Activated CD4-positive, alpha-beta T cell treated with anti-CD3 and anti-CD28 coated beads, Interleukin-2, amount 50 U/mL, for 16 hours (primary cell): ENCODE measurements around the gene MCM7.
A peak's percentile ranks its signal among the peaks of the same experiment; 100 is the strongest.

Experiments used
- DNase-seq: peaks from one replicate; pipeline ENCODE4 v3.0.0-alpha.2; 2020

The MCM7 gene

GRCh38 chr7:100122067-100122466, 20.9 kb upstream of the MCM7 start:
- DNase-seq, result no peak

GRCh38 chr7:100120733-100121036, 19.5 kb upstream of the MCM7 start:
- no peak for DNase-seq

- peak; percentile 79 for DNase-seq
These were observed 19.0 kb upstream of the MCM7 start for GRCh38 chr7:100119970-100120732.

GRCh38 chr7:100119072-100119969, 18.1 kb upstream of the MCM7 start, which contains the start of the genes CNPY4 and TAF6:
Gene CNPY4, plus strand, starts transcription at chr7:100119634. Its CDS starts 111 bp downstream, at chr7:100119745.
Gene TAF6, minus strand, starts transcription at chr7:100119358. Its CDS starts 5,149 bp downstream, at chr7:100114209.
- DNase-seq, result peak; percentile 95

- DNase-seq, result no peak
These were observed 17.3 kb upstream of the MCM7 start for GRCh38 chr7:100118388-100119071.

- no peak for DNase-seq
These were observed 13.8 kb upstream of the MCM7 start for GRCh38 chr7:100115026-100115425.

- no peak for DNase-seq
These were observed 10.7 kb upstream of the MCM7 start for GRCh38 chr7:100111914-100112313.

GRCh38 chr7:100111156-100111555, 10.0 kb upstream of the MCM7 start:
- DNase-seq, result no peak

GRCh38 chr7:100109521-100110163, 8.4 kb upstream of the MCM7 start:
- DNase-seq, result no peak

- DNase-seq, result no peak
These were observed 6.7 kb upstream of the MCM7 start for GRCh38 chr7:100107890-100108289.

- DNase-seq, result no peak
These were observed 6.0 kb upstream of the MCM7 start for GRCh38 chr7:100107125-100107737.

- DNase-seq, result no peak
These were observed 5.4 kb upstream of the MCM7 start for GRCh38 chr7:100106633-100107032.

- DNase-seq, result no peak
These were observed 4.3 kb upstream of the MCM7 start for GRCh38 chr7:100105534-100105933.

- no peak for DNase-seq
These were observed 2.0 kb upstream of the MCM7 start for GRCh38 chr7:100102950-100103840.

- peak; percentile 88 for DNase-seq
These were observed 679 bp downstream of the MCM7 start for GRCh38 chr7:100100420-100101015.

- DNase-seq, result no peak
These were observed 1.7 kb downstream of the MCM7 start for GRCh38 chr7:100099452-100099851.

GRCh38 chr7:100098913-100099312, 2.3 kb downstream of the MCM7 start:
- no peak for DNase-seq

GRCh38 chr7:100095704-100096103, 5.5 kb downstream of the MCM7 start:
- DNase-seq, result no peak

GRCh38 chr7:100095289-100095688, 5.9 kb downstream of the MCM7 start:
- DNase-seq, result no peak

GRCh38 chr7:100093925-100094486, 7.2 kb downstream of the MCM7 start:
- DNase-seq, result no peak

- DNase-seq, result no peak
These were observed 7.7 kb downstream of the MCM7 start for GRCh38 chr7:100093498-100093897.
